H1 (cell line): Measurements from ENCODE around the gene SARNP. TPM values are rescaled to one million over a fixed set of nuclear protein-coding genes. Genes with fewer than 3 reads are reported as not detected.

ENCODE experiments used
- CTCF ChIA-PET: fragments of 300-600 bp; sonication (Branson Sonifier 250); formaldehyde crosslinking; loops from one replicate; lab custom pipeline; 2021; ENCODE audit not compliant: partially characterized antibody; lab: Charles Lee
- POLR2A ChIA-PET: fragments of 300-600 bp; sonication (Branson Sonifier 250); formaldehyde crosslinking; loops from one replicate; lab custom pipeline; 2021; ENCODE audit warnings: inconsistent platforms; ENCODE audit not compliant: partially characterized antibody; lab: Charles Lee
- DNase-seq, 2 experiments: peaks; one replicate each; pipeline versions ENCODE4 v3.0.0 to v3.0.0-alpha.2; 2010 to 2022; ENCODE audit warnings: low spot score in 2 of 2, low read depth in 1 of 2, mixed read lengths in 1 of 2
- FAIRE-seq: peaks from 2 replicates; lab custom pipeline; 2011; peaks lifted over from hg19 to GRCh38; lab: Jason Lieb, UNC
- H2AFZ ChIP-seq: 2 replicates; pipeline ENCODE4 v1.8.1; 2012; ENCODE audit warnings: low read length, inconsistent platforms
- H2AK5ac ChIP-seq: 2 replicates; pipeline ENCODE4 v1.6.1; 2013; ENCODE audit warnings: low read depth, low read length
- H2BK120ac ChIP-seq: replicated peaks from 2 replicates; pipeline ENCODE3; 2013; ENCODE audit warnings: low read depth, low read length, inconsistent platforms
- H2BK12ac ChIP-seq: 2 replicates; pipeline ENCODE4 v1.6.1; 2013; ENCODE audit warnings: low read depth, low read length
- H2BK15ac ChIP-seq: 2 replicates; pipeline ENCODE4 v1.6.1; 2013; ENCODE audit warnings: low read length
- H2BK20ac ChIP-seq: 2 replicates; pipeline ENCODE4 v1.6.1; 2013; ENCODE audit warnings: low read length
- H2BK5ac ChIP-seq: 2 replicates; pipeline ENCODE4 v1.6.1; 2013; ENCODE audit warnings: low read depth, low read length
- H3K14ac ChIP-seq: 2 replicates; pipeline ENCODE4 v1.6.1; 2013; ENCODE audit warnings: inconsistent platforms; ENCODE audit not compliant: insufficient read length
- H3K18ac ChIP-seq: 2 replicates; pipeline ENCODE4 v1.6.1; 2013; ENCODE audit warnings: low read length; ENCODE audit errors: extremely low read depth
- H3K23ac ChIP-seq: 2 replicates; pipeline ENCODE4 v1.6.1; 2013; ENCODE audit warnings: inconsistent platforms; ENCODE audit not compliant: insufficient read length
- H3K23me2 ChIP-seq: 2 replicates; pipeline ENCODE4 v1.6.1; 2013; ENCODE audit warnings: low read depth, low read length
- H3K27ac ChIP-seq: 2 replicates; pipeline ENCODE4 v1.6.1; 2011; ENCODE audit warnings: low read depth, low read length, inconsistent platforms
- H3K27me3 ChIP-seq, 4 experiments: replicated peaks in 1 of 4; 1 replicate in 1 of 4; 2 replicates in 3 of 4; pipeline versions ENCODE4 v1.6.1 to v1.8.1; 2011 to 2013; ENCODE audit warnings: low read length in 3 of 4, mild to moderate bottlenecking in 3 of 4, inconsistent platforms in 2 of 4, mixed read lengths in 2 of 4, moderate library complexity in 1 of 4; ENCODE audit not compliant: control insufficient read depth in 3 of 4, insufficient read depth in 3 of 4; ENCODE audit errors: extremely low read depth in 1 of 4
- H3K36me3 ChIP-seq, 4 experiments: 2 replicates each; pipeline versions ENCODE4 v1.6.1 to v1.8.1; 2011 to 2013; ENCODE audit warnings: mild to moderate bottlenecking in 4 of 4, low read length in 3 of 4, moderate library complexity in 2 of 4, control low read depth in 1 of 4, inconsistent platforms in 1 of 4; ENCODE audit not compliant: insufficient read depth in 4 of 4, control insufficient read depth in 2 of 4
- H3K4ac ChIP-seq: replicated peaks from 2 replicates; pipeline ENCODE3; 2013; ENCODE audit warnings: low read length, low read depth, mixed read lengths, inconsistent platforms; ENCODE audit not compliant: insufficient read length
- H3K4me1 ChIP-seq, 4 experiments: replicated peaks in 1 of 4; 1 replicate in 1 of 4; 2 replicates in 3 of 4; pipeline versions ENCODE4 v1.6.1 to v1.8.1; 2011 to 2013; ENCODE audit warnings: low read length in 3 of 4, inconsistent platforms in 2 of 4, mixed read lengths in 1 of 4; ENCODE audit not compliant: insufficient read depth in 4 of 4, control insufficient read depth in 3 of 4
- H3K4me2 ChIP-seq, 2 experiments: 2 replicates each; pipeline versions ENCODE4 v1.6.1 to v1.8.1; 2011 to 2013; ENCODE audit warnings: low read depth in 2 of 2, low read length in 2 of 2, control low read depth in 1 of 2, inconsistent platforms in 1 of 2, mild to moderate bottlenecking in 1 of 2; ENCODE audit not compliant: insufficient read depth in 1 of 2
- H3K4me3 ChIP-seq, 4 experiments: fragments of 200-600, 300-600 bp in 1 of 4; sonication (generic), shearing (Covaris generic), sonication (Bioruptor Twin) in 1 of 4; 2 replicates each; pipeline versions ENCODE4 v1.5.1 to v1.8.1; 2011 to 2016; ENCODE audit warnings: low read length in 4 of 4, low read depth in 3 of 4, control low read depth in 2 of 4, inconsistent platforms in 2 of 4, mild to moderate bottlenecking in 2 of 4, mixed read lengths in 1 of 4, moderate library complexity in 1 of 4; ENCODE audit not compliant: insufficient read depth in 2 of 4; ENCODE audit errors: extremely low read depth in 1 of 4
- H3K56ac ChIP-seq: replicated peaks from 2 replicates; pipeline ENCODE3; 2013; ENCODE audit warnings: low read depth, mild to moderate bottlenecking, mixed read lengths, low read length, inconsistent platforms; ENCODE audit not compliant: insufficient read length
- H3K79me1 ChIP-seq: 2 replicates; pipeline ENCODE4 v1.6.1; 2013; ENCODE audit warnings: low read depth, low read length, control low read depth
- H3K79me2 ChIP-seq, 2 experiments: 2 replicates each; pipeline versions ENCODE4 v1.6.1 to v1.8.1; 2012 to 2013; ENCODE audit warnings: low read length in 2 of 2, mild to moderate bottlenecking in 2 of 2, inconsistent platforms in 1 of 2; ENCODE audit not compliant: insufficient read depth in 2 of 2, control insufficient read depth in 1 of 2
- H3K9ac ChIP-seq, 4 experiments: replicated peaks in 1 of 4; 1 replicate in 1 of 4; 2 replicates in 3 of 4; pipeline versions ENCODE4 v1.6.1 to v1.8.1; 2011 to 2013; ENCODE audit warnings: low read depth in 3 of 4, low read length in 3 of 4, control low read depth in 2 of 4, mild to moderate bottlenecking in 2 of 4, moderate library complexity in 2 of 4, inconsistent platforms in 1 of 4; ENCODE audit errors: extremely low read depth in 1 of 4
- H3K9me3 ChIP-seq, 2 experiments: 2 replicates each; pipeline versions ENCODE4 v1.6.1 to v1.8.1; 2012 to 2013; ENCODE audit warnings: mild to moderate bottlenecking in 2 of 2, moderate library complexity in 2 of 2, control low read depth in 1 of 2, inconsistent platforms in 1 of 2, low read depth in 1 of 2, low read length in 1 of 2, mixed read lengths in 1 of 2; ENCODE audit not compliant: insufficient read depth in 2 of 2
- H4K20me1 ChIP-seq, 2 experiments: replicated peaks in 1 of 2; 2 replicates each; pipeline versions ENCODE3 to v1.8.1; 2011 to 2013; ENCODE audit warnings: inconsistent platforms in 2 of 2, low read length in 2 of 2, mild to moderate bottlenecking in 1 of 2; ENCODE audit not compliant: insufficient read depth in 2 of 2, control insufficient read depth in 1 of 2
- H4K5ac ChIP-seq: 2 replicates; pipeline ENCODE4 v1.6.1; 2013; ENCODE audit warnings: low read length, low read depth, mixed read lengths, inconsistent platforms; ENCODE audit not compliant: insufficient read length
- H4K8ac ChIP-seq: 2 replicates; pipeline ENCODE4 v1.8.0; 2013; ENCODE audit warnings: mild to moderate bottlenecking, moderate library complexity, low read length, inconsistent platforms; ENCODE audit not compliant: insufficient read depth; ENCODE audit errors: extremely low read depth
- H4K91ac ChIP-seq: replicated peaks from 2 replicates; pipeline ENCODE3; 2013; ENCODE audit warnings: low read length, mixed read lengths, inconsistent platforms; ENCODE audit not compliant: insufficient read length
- BCL11A ChIP-seq, 2 experiments: IDR thresholded peaks; one replicate each; pipeline ENCODE4 v1.6.1; 2011; ENCODE audit warnings: low read depth in 2 of 2, low read length in 2 of 2, mild to moderate bottlenecking in 2 of 2
- CHD1 ChIP-seq: IDR thresholded peaks from 2 replicates; pipeline ENCODE4 v1.6.1; 2012; ENCODE audit warnings: low read depth, low read length, improper control_type of control experiment
- E2F6 ChIP-seq: IDR thresholded peaks from 2 replicates; pipeline ENCODE4 v1.6.1; 2012; ENCODE audit warnings: inconsistent platforms
- EGR1 ChIP-seq: IDR thresholded peaks from 2 replicates; pipeline ENCODE4 v1.6.1; 2011; ENCODE audit warnings: low read depth, low read length, borderline replicate concordance
- FOSL1 ChIP-seq: IDR thresholded peaks from 2 replicates; pipeline ENCODE4 v1.6.1; 2011; ENCODE audit warnings: mild to moderate bottlenecking, low read depth, low read length, moderate library complexity; ENCODE audit not compliant: insufficient read depth
- NANOG ChIP-seq: IDR thresholded peaks from 2 replicates; pipeline ENCODE4 v1.6.1; 2011; ENCODE audit warnings: low read length, low read depth, mild to moderate bottlenecking, inconsistent platforms; ENCODE audit not compliant: insufficient read depth, poor library complexity, severe bottlenecking
- POLR2A ChIP-seq, 2 experiments: IDR thresholded peaks; 1 replicate in 1 of 2; 2 replicates in 1 of 2; pipeline ENCODE4 v1.6.1; 2011; ENCODE audit warnings: low read depth in 2 of 2, low read length in 2 of 2, mild to moderate bottlenecking in 2 of 2; ENCODE audit errors: control extremely low read depth in 1 of 2
- RFX5 ChIP-seq: IDR thresholded peaks from 2 replicates; pipeline ENCODE4 v1.6.1; 2011; ENCODE audit warnings: low read depth, low read length, improper control_type of control experiment, borderline replicate concordance
- SUZ12 ChIP-seq: fragments of 200-600 bp; sonication (generic); IDR thresholded peaks from 2 replicates; pipeline ENCODE4 v1.6.1; 2012; ENCODE audit warnings: mild to moderate bottlenecking, inconsistent platforms, low read length, moderate library complexity, mixed read lengths
- TAF7 ChIP-seq: optimal IDR thresholded peaks from 2 replicates; pipeline ENCODE3; 2011; ENCODE audit warnings: low read depth, mild to moderate bottlenecking, inconsistent platforms, low read length, moderate library complexity, borderline replicate concordance
- TEAD4 ChIP-seq: IDR thresholded peaks from 2 replicates; pipeline ENCODE4 v1.6.1; 2012; ENCODE audit warnings: low read depth, low read length, inconsistent platforms, mixed read lengths
- USF2 ChIP-seq: IDR thresholded peaks from 2 replicates; pipeline ENCODE4 v1.6.1; 2011; ENCODE audit warnings: low read length, improper control_type of control experiment
- WGBS, 2 experiments: shearing (Covaris generic) in 1 of 2; methylation state at CpG; one replicate each; pipeline versions ENCODE4 v1.1.6 to v1.1.7; 2013 to 2015; ENCODE audit warnings: low lambda C conversion rate in 2 of 2, mixed read lengths in 2 of 2, inconsistent platforms in 1 of 2, low coverage in 1 of 2, missing lambda C conversion rate in 1 of 2; ENCODE audit not compliant: insufficient replicate concordance in 2 of 2, insufficient coverage in 1 of 2, insufficient read length in 1 of 2; ENCODE audit errors: extremely low coverage in 1 of 2, missing lambda C conversion rate in 1 of 2; 5-methylcytosine and 5-hydroxymethylcytosine counted together
- polyA plus RNA-seq, 7 experiments: library from polyadenylated mRNA; depleted of rRNA in 3 of 7; stranded (reverse) in 5 of 7; unstranded in 2 of 7; fragments of >200 nt in 5 of 7; fragments of 200-250 nt in 2 of 7; gene quantifications; 1 replicate in 5 of 7; 2 replicates in 1 of 7; 4 replicates in 1 of 7; pipeline versions ENCODE4 v1.2.1 to v1.2.3, GENCODE V29; 2011 to 2013; ENCODE audit warnings: missing spikeins in 2 of 7, mixed read lengths in 2 of 7
- total RNA-seq: library from RNA; stranded (reverse); fragmentation: NEBNext Ultra II Directional; extraction: Animal tissue kit (Norgen Biotek cat#: 25700); gene quantifications from 2 replicates; pipeline ENCODE4 v1.2.1, GENCODE V29; 2021

Gene SARNP
- total and polyA plus RNA-seq, 2 of the 8 experiments (the other 6 are each of a cell fraction or from before 2014, with no cell fraction given), result 114 to 226 TPM

GRCh38 chr12:55818886-55819285, 1.4 kb upstream of the SARNP start:
- Histone ChIP-seq H2BK20ac (no peak overlapping the region), H3K23me2 (peaks cover 2% of the 10 kb centered on the region; the same call in 1 of the 2 replicates), H3K14ac (no peak overlapping the region), H4K20me1 (peaks cover 7 to 13% of the 10 kb centered on the region in 2 experiments), H3K36me3 (peaks cover 8 to 49% (median 33%) of the 10 kb centered on the region in 4 experiments), H3K4me3 (peak overlapping the region; percentile 87 to 100 (median 96); a peak in 6 of 8 replicates), H2BK5ac (no peak overlapping the region), H3K79me2 (peaks cover 19 to 53% of the 10 kb centered on the region in 2 experiments), H3K23ac (no peak overlapping the region), H4K91ac (no peak overlapping the region), H2BK120ac (no peak overlapping the region), H3K18ac (no peak overlapping the region), H3K56ac (no peak overlapping the region), H2BK15ac (no peak overlapping the region), H3K4ac (no peak overlapping the region), H3K27ac (no peak overlapping the region), H3K4me1 (peaks cover 3 to 8% (median 5%) of the 10 kb centered on the region in 4 experiments), H3K9ac (peak overlapping the region in 1 of 4 experiments; percentile 92; a peak in 2 of 7 replicates), H2AFZ (no peak overlapping the region), H2BK12ac (no peak overlapping the region), H2AK5ac (no peak overlapping the region), H3K79me1 (peaks cover 4% of the 10 kb centered on the region; the same call in 1 of the 2 replicates), H4K8ac (no peak overlapping the region), H3K9me3 (no peaks in the 10 kb centered on the region; a peak in 1 of 4 replicates), H3K27me3 (no peaks in the 10 kb centered on the region), H3K4me2 (peak overlapping the region; percentile 74 to 96; a peak in 3 of 4 replicates), H4K5ac (no peak overlapping the region)
- DNase-seq, result no peak
- POLR2A ChIA-PET, result interaction anchor here (0.8 to 12.7 kb wide), 17 partner anchors 8 to 155 kb away, joined by 3 to 133 read pairs (median 11); partner anchors contain the start of genes BLOC1S1, CD63, DNAJC14 and MMP19
- FAIRE-seq, result no peak
- CTCF ChIA-PET, result interaction anchor here (0.6 to 18.0 kb wide), 6 partner anchors 12 to 228 kb away, joined by 3 to 224 read pairs (median 4); partner anchors contain the start of genes DNAJC14 and GDF11
- WGBS, 2 experiments, result 86% methylated on average over 6 of the region's 6 CpGs; no CpG with 5 or more reads in 1 of the 2 experiments
- TF ChIP-seq CHD1 (no peak), E2F6 (no peak), POLR2A (IDR thresholded peaks at IDR 0.05; ENCODE audit: control extremely low read depth in 1 of 2, low read depth in 2 of 2, low read length in 2 of 2) (no peak), NANOG (no peak), EGR1 (no peak), TAF7 (no peak), BCL11A (IDR thresholded peaks at IDR 0.05; ENCODE audit: low read depth in 2 of 2, low read length in 2 of 2) (no peak), RFX5 (no peak), USF2 (no peak), TEAD4 (no peak), SUZ12 (no peak), FOSL1 (no peak)
